22Rv1 (cell line): ENCODE results near the gene TNS1.

Source experiments
- ZFX ChIP-seq: fragments of 450-650 bp; IDR thresholded peaks from 2 replicates; pipeline ENCODE4 v1.6.1; 2017; ENCODE audit warnings: antibody characterized with exemption, borderline replicate concordance
- TF ChIP-seq, protein P1 (sequence below): fragments of 450-650 bp; IDR thresholded peaks from 2 replicates; pipeline ENCODE4 v1.5.1; 2017; ENCODE audit warnings: mild to moderate bottlenecking

DNA sequence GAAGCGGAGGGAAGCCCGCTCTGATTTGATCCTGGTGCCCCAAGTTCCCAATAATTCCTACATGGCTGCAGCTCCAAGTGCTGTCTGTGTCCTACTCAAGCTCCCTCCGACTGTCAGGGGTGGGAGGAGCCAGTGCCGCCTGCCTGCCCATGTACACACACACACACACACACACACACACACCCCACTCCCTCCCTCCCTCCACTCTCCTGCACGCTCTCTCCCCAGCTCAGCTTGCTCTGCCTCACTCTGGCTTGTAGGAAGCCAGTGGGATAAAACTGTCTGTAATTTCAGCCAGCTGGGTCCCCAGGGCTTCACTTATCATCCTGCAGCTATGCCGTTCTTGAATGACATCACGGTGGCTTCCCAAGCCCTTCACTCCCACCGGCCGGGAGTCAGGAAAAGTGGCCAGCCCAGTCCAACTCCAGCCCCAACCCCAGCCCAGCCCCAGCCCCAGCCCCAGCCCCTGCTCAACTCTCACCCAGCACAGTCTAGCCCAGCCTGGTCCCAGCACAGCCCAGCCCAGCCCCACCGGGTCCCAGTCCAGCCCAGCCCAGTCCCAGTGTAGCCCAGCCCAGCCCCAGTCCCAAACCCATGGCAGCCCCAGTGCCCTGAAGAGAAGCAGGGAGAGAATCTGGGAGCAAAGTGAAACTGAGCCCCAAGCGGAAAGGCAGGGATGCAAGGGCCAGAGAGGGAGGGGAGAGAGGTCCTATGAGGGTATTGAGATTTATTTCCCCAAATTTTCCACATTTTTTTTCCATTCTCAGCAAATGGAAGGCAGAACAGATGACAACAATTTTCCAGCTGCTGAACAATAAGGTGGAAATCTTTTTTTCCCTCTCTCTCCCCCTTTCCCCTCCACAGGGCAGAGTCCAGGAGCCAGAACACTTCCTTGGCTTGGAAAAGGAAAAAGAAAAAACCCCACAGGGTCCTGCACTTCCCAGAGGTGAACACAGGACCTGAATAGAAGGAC, 144.0 kb downstream of the TNS1 start:
- TF ChIP-seq, protein P1, sequence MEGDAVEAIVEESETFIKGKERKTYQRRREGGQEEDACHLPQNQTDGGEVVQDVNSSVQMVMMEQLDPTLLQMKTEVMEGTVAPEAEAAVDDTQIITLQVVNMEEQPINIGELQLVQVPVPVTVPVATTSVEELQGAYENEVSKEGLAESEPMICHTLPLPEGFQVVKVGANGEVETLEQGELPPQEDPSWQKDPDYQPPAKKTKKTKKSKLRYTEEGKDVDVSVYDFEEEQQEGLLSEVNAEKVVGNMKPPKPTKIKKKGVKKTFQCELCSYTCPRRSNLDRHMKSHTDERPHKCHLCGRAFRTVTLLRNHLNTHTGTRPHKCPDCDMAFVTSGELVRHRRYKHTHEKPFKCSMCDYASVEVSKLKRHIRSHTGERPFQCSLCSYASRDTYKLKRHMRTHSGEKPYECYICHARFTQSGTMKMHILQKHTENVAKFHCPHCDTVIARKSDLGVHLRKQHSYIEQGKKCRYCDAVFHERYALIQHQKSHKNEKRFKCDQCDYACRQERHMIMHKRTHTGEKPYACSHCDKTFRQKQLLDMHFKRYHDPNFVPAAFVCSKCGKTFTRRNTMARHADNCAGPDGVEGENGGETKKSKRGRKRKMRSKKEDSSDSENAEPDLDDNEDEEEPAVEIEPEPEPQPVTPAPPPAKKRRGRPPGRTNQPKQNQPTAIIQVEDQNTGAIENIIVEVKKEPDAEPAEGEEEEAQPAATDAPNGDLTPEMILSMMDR = no peak
- no peak for TF ChIP-seq ZFX
